ENCODE measurements around the gene ZNF189. TPM values are rescaled to one million over a fixed set of nuclear protein-coding genes. Genes with fewer than 3 reads are reported as not detected.

ZNF189 gene
- total RNA-seq, 2 experiments from 2014 or later: 5.0 to 5.3 TPM

DNA sequence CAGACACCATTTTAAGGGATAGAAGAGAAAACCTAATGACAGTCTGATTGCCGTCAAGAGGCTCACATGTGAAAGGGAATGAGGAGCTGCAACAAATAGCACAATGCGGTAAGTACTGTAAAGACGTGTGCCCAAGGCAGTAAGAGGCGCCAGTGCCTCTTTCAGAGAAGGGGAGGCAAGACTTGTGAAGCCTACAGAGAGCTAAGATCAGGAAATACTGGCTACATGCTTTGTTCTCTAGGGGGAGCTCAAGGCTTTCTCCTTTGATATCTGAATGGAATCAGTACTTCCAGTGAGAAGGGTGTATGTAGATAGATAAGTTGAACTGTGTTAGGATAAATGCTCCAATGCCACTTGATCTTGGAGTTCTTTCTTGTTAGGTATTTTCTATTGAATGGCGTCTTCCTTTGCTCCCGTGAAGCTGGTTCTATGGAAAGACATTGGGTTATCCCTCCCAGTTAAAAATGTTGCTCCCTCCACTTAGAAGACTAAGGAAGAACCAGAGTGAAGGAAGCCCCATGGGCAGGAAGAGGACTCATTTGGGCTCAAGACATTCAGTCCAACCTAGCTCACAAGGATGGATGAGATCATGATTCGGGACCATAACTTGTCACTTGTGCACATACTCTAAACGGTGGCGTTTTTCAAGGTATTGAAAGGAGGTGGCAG, 60.4 kb downstream of the ZNF189 start:
- no peaks in the 10 kb centered on the region for H3K36me3 Mint-ChIP-seq (ENCODE audit: low read depth)
- peak in 3 of 14 experiments; percentile 50 to 62 (median 57) for DNase-seq
- H3K9me3 Mint-ChIP-seq: no peaks in the 10 kb centered on the region
- Histone ChIP-seq H3K27me3 (ENCODE audit: control insufficient read depth in 1 of 2, insufficient read depth in 2 of 2, low read length in 2 of 2) (no peaks in the 10 kb centered on the region), H3K27ac (ENCODE audit: low read depth in 1 of 2, low read length in 2 of 2) (no peak overlapping the region), H3K9me3 (ENCODE audit: control insufficient read depth in 1 of 2, insufficient read depth in 1 of 2, low read length in 2 of 2) (no peaks in the 10 kb centered on the region), H3K36me3 (ENCODE audit: insufficient read depth, low read length) (no peaks in the 10 kb centered on the region), H3K4me3 (ENCODE audit: low read length) (no peak overlapping the region), H3K4me1 (ENCODE audit: insufficient read depth, low read length) (no peaks in the 10 kb centered on the region)
- H3K27ac Mint-ChIP-seq: no peak overlapping the region
- intact Hi-C loops (cut with DNase I, micrococcal nuclease): loop anchor here (1.0 to 2.0 kb wide), 2 partner anchors 71 to 72 kb away; no protein-coding TSS in a partner anchor
- H3K27me3 Mint-ChIP-seq: peaks cover 44% of the 10 kb centered on the region
- no peak overlapping the region for H3K4me3 Mint-ChIP-seq
- peak; percentile 72 for ATAC-seq (ENCODE audit: poor library complexity)
- POLR2A ChIA-PET: interaction anchor here (1.7 kb wide), 1 partner anchor 74 kb away, joined by 6 read pairs; the partner anchor contains the start of gene RNF20
- TF ChIP-seq, protein P1, sequence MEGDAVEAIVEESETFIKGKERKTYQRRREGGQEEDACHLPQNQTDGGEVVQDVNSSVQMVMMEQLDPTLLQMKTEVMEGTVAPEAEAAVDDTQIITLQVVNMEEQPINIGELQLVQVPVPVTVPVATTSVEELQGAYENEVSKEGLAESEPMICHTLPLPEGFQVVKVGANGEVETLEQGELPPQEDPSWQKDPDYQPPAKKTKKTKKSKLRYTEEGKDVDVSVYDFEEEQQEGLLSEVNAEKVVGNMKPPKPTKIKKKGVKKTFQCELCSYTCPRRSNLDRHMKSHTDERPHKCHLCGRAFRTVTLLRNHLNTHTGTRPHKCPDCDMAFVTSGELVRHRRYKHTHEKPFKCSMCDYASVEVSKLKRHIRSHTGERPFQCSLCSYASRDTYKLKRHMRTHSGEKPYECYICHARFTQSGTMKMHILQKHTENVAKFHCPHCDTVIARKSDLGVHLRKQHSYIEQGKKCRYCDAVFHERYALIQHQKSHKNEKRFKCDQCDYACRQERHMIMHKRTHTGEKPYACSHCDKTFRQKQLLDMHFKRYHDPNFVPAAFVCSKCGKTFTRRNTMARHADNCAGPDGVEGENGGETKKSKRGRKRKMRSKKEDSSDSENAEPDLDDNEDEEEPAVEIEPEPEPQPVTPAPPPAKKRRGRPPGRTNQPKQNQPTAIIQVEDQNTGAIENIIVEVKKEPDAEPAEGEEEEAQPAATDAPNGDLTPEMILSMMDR (IDR thresholded peaks at IDR 0.05): peak; percentile 46
- no peaks in the 10 kb centered on the region for H3K4me1 Mint-ChIP-seq (ENCODE audit: low read depth)
- CTCF ChIA-PET: interaction anchor here (0.8 to 2.4 kb wide), 7 partner anchors 10 to 81 kb away, joined by 3 to 19 read pairs (median 4); no protein-coding TSS in a partner anchor

Other genes with a start within 250 kb of the ZNF189 start
- not detected for gene BAAT, start 13.8 kb upstream of the ZNF189 start, total RNA-seq
- 1 to 10 TPM; 5.9 to 6.1 TPM for gene MRPL50, start 233 bp upstream of the ZNF189 start, total RNA-seq
- not detected for gene ALDOB, start 36.9 kb downstream of the ZNF189 start, total RNA-seq
- 10 to 100 TPM; 26.9 to 27.6 TPM for gene RNF20, start 135.0 kb downstream of the ZNF189 start, total RNA-seq
- gene PPP3R2, start 196.1 kb downstream of the ZNF189 start, total RNA-seq: not detected